OCI-LY7 (cell line): Measurements from ENCODE around the gene TMEM273. TPM values are rescaled to one million over a fixed set of nuclear protein-coding genes. Genes with fewer than 3 reads are reported as not detected.

Experiments
- BruUV-seq: library from RNA; stranded (reverse); fragments of 400-500 nt; replicated peaks from 2 replicates; lab custom pipeline; 2021; lab: Mats Ljungman, UMichigan
- CTCF ChIA-PET: fragments of 300-600 bp; sonication (Branson Sonifier 250); formaldehyde crosslinking; loops from one replicate; lab custom pipeline; 2022; ENCODE audit warnings: antibody characterized with exemption; ENCODE audit not compliant: unreplicated experiment; lab: Charles Lee
- POLR2A ChIA-PET: fragments of 300-600 bp; sonication (Branson Sonifier 250); formaldehyde crosslinking; loops from one replicate; lab custom pipeline; 2022; ENCODE audit warnings: antibody characterized with exemption; lab: Charles Lee
- DNase-seq: peaks from one replicate; pipeline ENCODE4 v3.0.0-alpha.2; 2015; ENCODE audit warnings: low spot score
- H2AFZ ChIP-seq: fragments of 200-600 bp; sonication (generic), shearing (Covaris generic); 2 replicates; pipeline ENCODE4 v1.6.1; 2014; ENCODE audit warnings: mild to moderate bottlenecking, antibody characterized with exemption, low read length, moderate library complexity
- H3K27ac ChIP-seq: fragments of 200-600 bp; sonication (generic); 2 replicates; pipeline ENCODE4 v1.5.1; 2014; ENCODE audit warnings: mixed run types, low read depth, mild to moderate bottlenecking, moderate library complexity, low read length, inconsistent platforms; ENCODE audit not compliant: poor library complexity, severe bottlenecking
- H3K36me3 ChIP-seq: fragments of 200-600 bp; sonication (generic); 2 replicates; pipeline ENCODE4 v1.6.1; 2014; ENCODE audit warnings: mild to moderate bottlenecking, antibody characterized with exemption, low read length, moderate library complexity, mixed read lengths; ENCODE audit not compliant: insufficient read depth
- H3K4me1 ChIP-seq: fragments of 200-600 bp; sonication (generic); 2 replicates; pipeline ENCODE4 v1.5.1; 2014; ENCODE audit warnings: mild to moderate bottlenecking, low read length; ENCODE audit not compliant: insufficient read depth, poor library complexity, severe bottlenecking
- H3K4me2 ChIP-seq: fragments of 200-600 bp; sonication (generic); 2 replicates; pipeline ENCODE4 v1.6.1; 2014; ENCODE audit warnings: mild to moderate bottlenecking, low read length
- H3K4me3 ChIP-seq: fragments of 200-600 bp; sonication (generic); 2 replicates; pipeline ENCODE4 v1.5.1; 2014; ENCODE audit warnings: mild to moderate bottlenecking, low read depth, low read length; ENCODE audit not compliant: poor library complexity, severe bottlenecking
- H3K79me2 ChIP-seq: fragments of 200-600 bp; sonication (generic); 2 replicates; pipeline ENCODE4 v1.6.1; 2016; ENCODE audit warnings: low read depth, mild to moderate bottlenecking, low read length, moderate library complexity, mixed read lengths; ENCODE audit not compliant: insufficient read depth
- H3K9me2 ChIP-seq: fragments of 200-600 bp; sonication (generic); 2 replicates; pipeline ENCODE4 v1.6.1; 2016; ENCODE audit warnings: mild to moderate bottlenecking, low read length, mixed read lengths; ENCODE audit not compliant: insufficient read depth
- H3K9me3 ChIP-seq: fragments of 200-600 bp; sonication (generic); 2 replicates; pipeline ENCODE4 v1.6.1; 2014; ENCODE audit warnings: mild to moderate bottlenecking, mixed run types, low read length, mixed read lengths
- H4K20me1 ChIP-seq: fragments of 200-600 bp; sonication (generic); 2 replicates; pipeline ENCODE4 v1.6.1; 2014; ENCODE audit warnings: mild to moderate bottlenecking, antibody characterized with exemption, low read length, moderate library complexity, mixed read lengths; ENCODE audit not compliant: insufficient read depth
- EZH2phosphoT487 ChIP-seq: fragments of 200-600 bp; sonication (generic); IDR thresholded peaks from 2 replicates; pipeline ENCODE4 v1.6.1; 2018; ENCODE audit warnings: low read depth, borderline replicate concordance, mild to moderate bottlenecking, mixed run types, antibody characterized with exemption, low read length, moderate library complexity, mixed read lengths
- intact Hi-C: fragments of 100-400 bp; cut with micrococcal nuclease; formaldehyde crosslinking; loops from one replicate; pipeline ENCODE4 v1.10.0; 2022; ENCODE audit not compliant: unreplicated experiment
- total RNA-seq, 2 experiments: library from RNA; depleted of rRNA in 1 of 2; stranded (reverse); fragments of >200 nt in 1 of 2; shearing (Covaris generic) in 1 of 2; gene quantifications; 2 replicates each; pipeline ENCODE4 v1.2.3, GENCODE V29; 2014 to 2022
- TF ChIP-seq, protein P1 (sequence below): fragments of 200-600 bp; sonication (generic); conservative IDR thresholded peaks from 2 replicates; pipeline ENCODE4 v1.5.1; 2014; ENCODE audit warnings: mild to moderate bottlenecking, antibody characterized with exemption, low read length, moderate library complexity, mixed read lengths

TMEM273 gene
- total RNA-seq, 2 experiments from 2014 or later: 0.82 to 1.8 TPM

DNA sequence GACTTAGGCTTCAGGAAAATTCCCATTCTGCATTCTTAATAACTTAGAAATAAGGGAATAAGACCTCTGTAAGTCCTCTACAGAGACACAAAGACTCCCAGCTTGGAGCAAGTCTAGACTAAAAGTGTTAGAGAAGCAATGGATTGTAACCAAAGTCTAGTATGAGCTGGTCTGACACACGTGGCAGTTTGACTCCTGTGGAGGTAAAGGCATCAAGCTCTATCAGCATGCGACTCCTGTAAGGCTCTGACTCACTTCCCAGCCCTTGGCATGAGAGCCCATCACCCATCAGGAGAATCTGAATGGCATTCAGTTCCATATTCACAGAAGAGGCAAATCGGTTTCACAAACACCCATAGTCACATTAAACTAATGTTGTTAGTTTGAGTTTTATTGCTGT lies 68.4 kb downstream of the TMEM273 start:
- Histone ChIP-seq H3K9me3 (no peaks in the 10 kb centered on the region), H4K20me1 (no peaks in the 10 kb centered on the region), H3K27ac (no peak overlapping the region), H3K9me2 (no peaks in the 10 kb centered on the region), H2AFZ (no peak overlapping the region), H3K4me3 (no peak overlapping the region), H3K79me2 (no peaks in the 10 kb centered on the region), H3K4me1 (peaks cover 16% of the 10 kb centered on the region), H3K4me2 (no peak overlapping the region), H3K36me3 (no peaks in the 10 kb centered on the region)
- ChIA-PET CTCF (no interaction called here), POLR2A (interaction anchor here (0.5 to 1.5 kb wide), 4 partner anchors 9 to 266 kb away, joined by 3 to 9 read pairs (median 4); no protein-coding TSS in a partner anchor)
- TF ChIP-seq, protein P1, sequence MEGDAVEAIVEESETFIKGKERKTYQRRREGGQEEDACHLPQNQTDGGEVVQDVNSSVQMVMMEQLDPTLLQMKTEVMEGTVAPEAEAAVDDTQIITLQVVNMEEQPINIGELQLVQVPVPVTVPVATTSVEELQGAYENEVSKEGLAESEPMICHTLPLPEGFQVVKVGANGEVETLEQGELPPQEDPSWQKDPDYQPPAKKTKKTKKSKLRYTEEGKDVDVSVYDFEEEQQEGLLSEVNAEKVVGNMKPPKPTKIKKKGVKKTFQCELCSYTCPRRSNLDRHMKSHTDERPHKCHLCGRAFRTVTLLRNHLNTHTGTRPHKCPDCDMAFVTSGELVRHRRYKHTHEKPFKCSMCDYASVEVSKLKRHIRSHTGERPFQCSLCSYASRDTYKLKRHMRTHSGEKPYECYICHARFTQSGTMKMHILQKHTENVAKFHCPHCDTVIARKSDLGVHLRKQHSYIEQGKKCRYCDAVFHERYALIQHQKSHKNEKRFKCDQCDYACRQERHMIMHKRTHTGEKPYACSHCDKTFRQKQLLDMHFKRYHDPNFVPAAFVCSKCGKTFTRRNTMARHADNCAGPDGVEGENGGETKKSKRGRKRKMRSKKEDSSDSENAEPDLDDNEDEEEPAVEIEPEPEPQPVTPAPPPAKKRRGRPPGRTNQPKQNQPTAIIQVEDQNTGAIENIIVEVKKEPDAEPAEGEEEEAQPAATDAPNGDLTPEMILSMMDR: no peak
- TF ChIP-seq EZH2phosphoT487: no peak
- DNase-seq: no peak
- intact Hi-C loops: loop anchor here (2.0 kb wide), 1 partner anchor 67 kb away; no protein-coding TSS in a partner anchor
- BruUV-seq: no TSS peak

DNA sequence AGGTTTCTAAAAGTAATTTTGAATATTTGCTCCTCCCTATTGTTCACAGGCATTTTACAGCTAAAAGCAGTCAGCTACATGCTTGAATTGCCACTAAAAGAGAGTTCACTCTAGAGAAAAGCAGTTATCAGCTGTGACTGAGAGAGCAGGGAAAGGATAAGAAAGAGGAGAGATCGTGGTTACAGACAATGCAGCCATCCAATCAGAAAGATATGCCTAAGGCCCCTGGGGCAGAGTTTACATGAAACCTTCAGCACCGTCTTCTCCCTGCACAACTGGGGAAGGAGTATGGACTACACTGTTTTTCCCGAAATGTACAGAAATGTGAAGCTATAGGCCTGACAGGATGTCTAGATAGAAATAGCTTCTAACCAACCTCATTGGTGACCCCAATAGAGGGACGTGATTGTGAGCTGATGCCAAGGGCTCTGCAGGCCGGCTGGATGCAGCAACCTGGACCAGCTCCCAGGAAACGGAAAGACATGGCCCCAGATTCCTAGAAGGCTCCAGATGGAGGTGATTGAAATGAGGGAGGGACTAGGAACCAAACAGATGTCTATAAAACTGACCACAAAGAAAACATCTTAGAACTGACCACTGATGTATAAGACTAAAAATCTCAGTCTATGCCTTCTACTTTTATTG lies 69.6 kb downstream of the TMEM273 start:
- no peak overlapping the region for H3K4me2 ChIP-seq
- CTCF ChIA-PET: no interaction called here
- no peaks in the 10 kb centered on the region for H3K79me2 ChIP-seq
- H3K27ac ChIP-seq: no peak overlapping the region
- H3K4me3 ChIP-seq: no peak overlapping the region
- peaks cover 16% of the 10 kb centered on the region for H3K4me1 ChIP-seq
- POLR2A ChIA-PET: interaction anchor here (0.6 to 1.5 kb wide), 3 partner anchors 12 to 119 kb away, joined by 3 to 4 read pairs (median 3); no protein-coding TSS in a partner anchor
- H2AFZ ChIP-seq: peak overlapping the region; percentile 34; the same call in 1 of the 2 replicates
- intact Hi-C loops: no loop called here
- no peaks in the 10 kb centered on the region for H3K9me2 ChIP-seq
- H3K9me3 ChIP-seq: no peaks in the 10 kb centered on the region
- TF ChIP-seq, protein P1: no peak
- no peak for TF ChIP-seq EZH2phosphoT487
- no TSS peak for BruUV-seq
- no peaks in the 10 kb centered on the region for H4K20me1 ChIP-seq
- DNase-seq: no peak
- no peaks in the 10 kb centered on the region for H3K36me3 ChIP-seq
